Mesenchymal stem cell (in vitro differentiated cells and primary cell): Measurements from ENCODE around the gene BDH2.

Experiments used
- DNase-seq: peaks from one replicate; pipeline ENCODE4 v3.0.0-alpha.2; 2013
- H2AFZ ChIP-seq: one replicate; pipeline ENCODE4 v1.6.1; 2013; ENCODE audit warnings: low read depth, mild to moderate bottlenecking, control low read depth, inconsistent platforms, low read length, moderate library complexity
- H2AK5ac ChIP-seq: 2 replicates; pipeline ENCODE4 v1.6.1; 2013; ENCODE audit warnings: low read length, moderate library complexity, mild to moderate bottlenecking, inconsistent platforms; ENCODE audit not compliant: severe bottlenecking
- H2BK120ac ChIP-seq: one replicate; pipeline ENCODE4 v1.6.1; 2013; ENCODE audit warnings: low read depth, mild to moderate bottlenecking, inconsistent platforms, low read length, moderate library complexity
- H2BK12ac ChIP-seq, 2 experiments: one replicate each; pipeline ENCODE4 v1.6.1; 2013; ENCODE audit warnings: inconsistent platforms in 2 of 2, low read length in 2 of 2, mild to moderate bottlenecking in 2 of 2, moderate library complexity in 2 of 2, control low read depth in 1 of 2
- H2BK15ac ChIP-seq: one replicate; pipeline ENCODE4 v1.6.1; 2013; ENCODE audit warnings: mild to moderate bottlenecking, low read depth, inconsistent platforms; ENCODE audit not compliant: poor library complexity, severe bottlenecking
- H2BK5ac ChIP-seq: 2 replicates; pipeline ENCODE4 v1.6.1; 2013; ENCODE audit warnings: low read depth, mild to moderate bottlenecking, low read length, control low read depth, inconsistent platforms; ENCODE audit not compliant: poor library complexity, severe bottlenecking
- H3K14ac ChIP-seq, 2 experiments: one replicate each; pipeline ENCODE4 v1.6.1; 2013; ENCODE audit warnings: inconsistent platforms in 2 of 2, low read length in 2 of 2, control low read depth in 1 of 2, mild to moderate bottlenecking in 1 of 2, moderate library complexity in 1 of 2
- H3K18ac ChIP-seq, 2 experiments: one replicate each; pipeline ENCODE4 v1.6.1; 2013; ENCODE audit warnings: inconsistent platforms in 2 of 2, low read length in 2 of 2, control low read depth in 1 of 2, low read depth in 1 of 2, mild to moderate bottlenecking in 1 of 2
- H3K23ac ChIP-seq, 2 experiments: one replicate each; pipeline ENCODE4 v1.6.1; 2013; ENCODE audit warnings: inconsistent platforms in 2 of 2, low read length in 2 of 2, mild to moderate bottlenecking in 2 of 2, moderate library complexity in 2 of 2, control low read depth in 1 of 2
- H3K27ac ChIP-seq: 2 replicates; pipeline ENCODE4 v1.5.1; 2013; ENCODE audit warnings: mild to moderate bottlenecking, moderate library complexity, low read length, control low read depth, inconsistent platforms; ENCODE audit not compliant: poor library complexity, severe bottlenecking
- H3K27me3 ChIP-seq, 2 experiments: 2 replicates each; pipeline versions ENCODE4 v1.6.1 to v1.7.0; 2013; ENCODE audit warnings: low read length in 2 of 2, mild to moderate bottlenecking in 2 of 2, moderate library complexity in 2 of 2, control low read depth in 1 of 2, inconsistent platforms in 1 of 2; ENCODE audit not compliant: control insufficient read depth in 1 of 2, insufficient read depth in 1 of 2
- H3K36me3 ChIP-seq, 2 experiments: 2 replicates each; pipeline versions ENCODE4 v1.6.1 to v1.7.0; 2013; ENCODE audit warnings: low read length in 2 of 2, control low read depth in 1 of 2, inconsistent platforms in 1 of 2, low read depth in 1 of 2, mild to moderate bottlenecking in 1 of 2; ENCODE audit not compliant: insufficient read depth in 2 of 2, control insufficient read depth in 1 of 2
- H3K4ac ChIP-seq, 2 experiments: one replicate each; pipeline ENCODE4 v1.6.1; 2013; ENCODE audit warnings: inconsistent platforms in 2 of 2, low read length in 2 of 2, mild to moderate bottlenecking in 2 of 2, moderate library complexity in 2 of 2, control low read depth in 1 of 2, low read depth in 1 of 2
- H3K4me1 ChIP-seq: 2 replicates; pipeline ENCODE4 v1.6.1; 2013; ENCODE audit warnings: low read depth, low read length, control low read depth; ENCODE audit not compliant: control insufficient read depth, insufficient read depth
- H3K4me2 ChIP-seq: 2 replicates; pipeline ENCODE4 v1.6.1; 2013; ENCODE audit warnings: low read length, mild to moderate bottlenecking, inconsistent platforms; ENCODE audit not compliant: poor library complexity, severe bottlenecking
- H3K4me3 ChIP-seq, 2 experiments: 2 replicates each; pipeline versions ENCODE4 v1.5.1 to v1.7.0; 2013; ENCODE audit warnings: low read length in 2 of 2, mild to moderate bottlenecking in 2 of 2, control low read depth in 1 of 2, low read depth in 1 of 2; ENCODE audit not compliant: insufficient read depth in 1 of 2
- H3K79me1 ChIP-seq: replicated peaks from 2 replicates; pipeline ENCODE4 v1.6.1; 2013; ENCODE audit warnings: mild to moderate bottlenecking, control low read depth, low read length, inconsistent platforms; ENCODE audit not compliant: poor library complexity, severe bottlenecking
- H3K9ac ChIP-seq: 2 replicates; pipeline ENCODE4 v1.7.0; 2013; ENCODE audit warnings: mild to moderate bottlenecking, low read length, moderate library complexity
- H3K9me3 ChIP-seq: 2 replicates; pipeline ENCODE4 v1.7.0; 2013; ENCODE audit warnings: mild to moderate bottlenecking, low read length; ENCODE audit not compliant: control insufficient read depth
- H4K8ac ChIP-seq: one replicate; pipeline ENCODE4 v1.6.1; 2013; ENCODE audit warnings: inconsistent platforms, mild to moderate bottlenecking, low read length, moderate library complexity
- H4K91ac ChIP-seq: one replicate; pipeline ENCODE4 v1.6.1; 2013; ENCODE audit warnings: mild to moderate bottlenecking, low read length, inconsistent platforms
- WGBS: methylation state at CpG from one replicate; pipeline ENCODE4 v1.1.7; 2013; ENCODE audit warnings: mixed read lengths; 5-methylcytosine and 5-hydroxymethylcytosine counted together

BDH2 gene

GRCh38 chr4:103095080-103095479, 4.6 kb downstream of the BDH2 start:
- Histone ChIP-seq H3K4me2 (no peak overlapping the region), H2AK5ac (no peak overlapping the region), H2BK5ac (no peak overlapping the region), H3K27ac (no peak overlapping the region), H3K4me3 (no peak overlapping the region), H2BK15ac (no peak overlapping the region), H3K9me3 (no peaks in the 10 kb centered on the region), H3K4me1 (peaks cover 13% of the 10 kb centered on the region), H4K91ac (no peak overlapping the region), H2BK120ac (no peak overlapping the region), H3K36me3 (peaks cover 5 to 30% of the 10 kb centered on the region in 2 experiments), H3K23ac (no peak overlapping the region), H2AFZ (no peak overlapping the region), H3K9ac (no peak overlapping the region), H4K8ac (no peak overlapping the region), H3K27me3 (no peaks in the 10 kb centered on the region), H3K79me1 (peaks cover 21% of the 10 kb centered on the region), H2BK12ac (no peak overlapping the region), H3K4ac (no peak overlapping the region), H3K14ac (no peak overlapping the region), H3K18ac (no peak overlapping the region)
- DNase-seq: no peak
- 100% methylated on average over 3 of the region's 3 CpGs for WGBS

- Histone ChIP-seq H3K27ac (no peak overlapping the region), H3K4me2 (no peak overlapping the region), H4K8ac (no peak overlapping the region), H3K4me3 (peak overlapping the region in 1 of 2 experiments; percentile 54), H3K27me3 (no peaks in the 10 kb centered on the region), H3K14ac (no peak overlapping the region), H2BK120ac (no peak overlapping the region), H4K91ac (no peak overlapping the region), H3K9me3 (no peaks in the 10 kb centered on the region), H2BK15ac (no peak overlapping the region), H3K9ac (peak overlapping the region; percentile 44), H3K18ac (no peak overlapping the region), H2AK5ac (no peak overlapping the region), H3K23ac (no peak overlapping the region), H2BK12ac (no peak overlapping the region), H3K4me1 (peaks cover 5% of the 10 kb centered on the region), H2AFZ (no peak overlapping the region), H3K79me1 (peaks cover 9% of the 10 kb centered on the region), H2BK5ac (no peak overlapping the region), H3K36me3 (peaks cover 11 to 58% of the 10 kb centered on the region in 2 experiments), H3K4ac (no peak overlapping the region)
- DNase-seq: peak; percentile 19
These were observed 7.4 kb downstream of the BDH2 start for GRCh38 chr4:103092245-103092644.

- H3K4me1 ChIP-seq: peaks cover 4% of the 10 kb centered on the region
- peak overlapping the region; percentile 44 for H3K9ac ChIP-seq
These were observed 7.9 kb downstream of the BDH2 start for GRCh38 chr4:103091601-103092223.

GRCh38 chr4:103089481-103089880, 10.2 kb downstream of the BDH2 start:
- no peaks in the 10 kb centered on the region for H3K9me3 ChIP-seq
- DNase-seq: no peak
- no peak overlapping the region for H3K14ac ChIP-seq
- no peak overlapping the region for H3K4me2 ChIP-seq
- no peak overlapping the region for H2BK5ac ChIP-seq
- no peak overlapping the region for H3K4ac ChIP-seq
- 95% methylated on average over 2 of the region's 2 CpGs for WGBS
- H3K9ac ChIP-seq: no peak overlapping the region
- peaks cover 2% of the 10 kb centered on the region for H3K4me1 ChIP-seq
- H3K18ac ChIP-seq: no peak overlapping the region
- H2BK120ac ChIP-seq: no peak overlapping the region
- no peak overlapping the region for H4K91ac ChIP-seq
- H3K4me3 ChIP-seq: no peak overlapping the region
- peaks cover 17 to 81% of the 10 kb centered on the region in 2 experiments for H3K36me3 ChIP-seq
- no peaks in the 10 kb centered on the region for H3K27me3 ChIP-seq
- no peak overlapping the region for H3K27ac ChIP-seq
- peaks cover 3% of the 10 kb centered on the region for H3K79me1 ChIP-seq
- no peak overlapping the region for H2BK12ac ChIP-seq
- H3K23ac ChIP-seq: no peak overlapping the region
- H2AK5ac ChIP-seq: no peak overlapping the region
- H2AFZ ChIP-seq: no peak overlapping the region
- no peak overlapping the region for H4K8ac ChIP-seq
- no peak overlapping the region for H2BK15ac ChIP-seq

More at GRCh38 chr4:103091601-103092223, 7.9 kb downstream of the BDH2 start:
- Histone ChIP-seq H2BK12ac (no peak overlapping the region), H3K27ac (no peak overlapping the region), H4K91ac (no peak overlapping the region), H3K27me3 (no peaks in the 10 kb centered on the region), H2AK5ac (no peak overlapping the region), H3K14ac (no peak overlapping the region), H3K4me2 (no peak overlapping the region), H3K4me3 (peak overlapping the region in 1 of 2 experiments; percentile 54), H3K4ac (no peak overlapping the region), H3K9me3 (no peaks in the 10 kb centered on the region), H2BK5ac (no peak overlapping the region), H3K36me3 (peaks cover 16 to 63% of the 10 kb centered on the region in 2 experiments), H3K79me1 (peaks cover 7% of the 10 kb centered on the region), H3K18ac (no peak overlapping the region), H2AFZ (no peak overlapping the region), H2BK15ac (no peak overlapping the region), H3K23ac (no peak overlapping the region), H2BK120ac (no peak overlapping the region), H4K8ac (no peak overlapping the region)
- 86% methylated on average over 1 of the region's 3 CpGs for WGBS
- peak; percentile 74 for DNase-seq
